HepG2 (cell line): ENCODE results near the gene MMP23B. TPM values are rescaled to one million over a fixed set of nuclear protein-coding genes. Genes with fewer than 3 reads are reported as not detected.
A peak's percentile ranks its signal among the peaks of the same experiment; 100 is the strongest.

ENCODE experiments used
- CBFB ChIP-seq: sonication (generic); formaldehyde crosslinking; IDR thresholded peaks from 2 replicates; pipeline ENCODE4 v1.4.0; 2020; ENCODE audit warnings: missing genetic modification reagents
- CBX1 ChIP-seq: IDR thresholded peaks from one replicate; pipeline ENCODE4 v1.6.1; 2016; ENCODE audit warnings: antibody characterized with exemption, low read depth
- CBX5 ChIP-seq: sonication (generic); formaldehyde crosslinking; IDR thresholded peaks from 2 replicates; pipeline ENCODE4 v1.4.0; 2020; ENCODE audit warnings: missing genetic modification reagents, borderline replicate concordance
- CCDC6 ChIP-seq: sonication (generic); formaldehyde crosslinking; IDR thresholded peaks from 2 replicates; pipeline ENCODE4 v1.8.1; 2022; ENCODE audit warnings: mild to moderate bottlenecking, missing genetic modification reagents, moderate library complexity
- CREBL2 ChIP-seq: sonication (generic); formaldehyde crosslinking; IDR thresholded peaks from 2 replicates; pipeline ENCODE4 v1.8.1; 2023; ENCODE audit warnings: missing genetic modification reagents, mild to moderate bottlenecking, borderline replicate concordance
- CREM ChIP-seq, 2 experiments: sonication (generic) in 1 of 2; formaldehyde crosslinking in 1 of 2; IDR thresholded peaks; 2 replicates each; pipeline versions ENCODE4 v1.4.0 to v1.6.1; 2016 to 2020; ENCODE audit warnings: antibody characterized with exemption in 1 of 2, mild to moderate bottlenecking in 1 of 2, missing genetic modification reagents in 1 of 2
- DDIT3 ChIP-seq: sonication (generic); formaldehyde crosslinking; IDR thresholded peaks from 2 replicates; pipeline ENCODE4 v1.4.0; 2020; ENCODE audit warnings: mild to moderate bottlenecking, missing genetic modification reagents
- DNMT3B ChIP-seq: conservative IDR thresholded peaks from 2 replicates; pipeline ENCODE4 v1.6.1; 2016; ENCODE audit warnings: missing biosample characterization, control low read depth
- KDM2A ChIP-seq: sonication (generic); formaldehyde crosslinking; IDR thresholded peaks from 2 replicates; pipeline ENCODE4 v1.4.0; 2020; ENCODE audit warnings: low read depth, missing genetic modification reagents, borderline replicate concordance
- KDM4B ChIP-seq: sonication (generic); formaldehyde crosslinking; IDR thresholded peaks from 2 replicates; pipeline ENCODE4 v1.4.0; 2020; ENCODE audit warnings: missing genetic modification reagents
- MAFG ChIP-seq: sonication (generic); formaldehyde crosslinking; IDR thresholded peaks from 2 replicates; pipeline ENCODE4 v1.5.1; 2020; ENCODE audit warnings: mild to moderate bottlenecking, missing genetic modification reagents
- NFE2 ChIP-seq: sonication (generic); formaldehyde crosslinking; IDR thresholded peaks from 2 replicates; pipeline ENCODE4 v1.4.0; 2020; ENCODE audit warnings: missing genetic modification reagents
- PITX1 ChIP-seq: sonication (generic); formaldehyde crosslinking; IDR thresholded peaks from 2 replicates; pipeline ENCODE4 v1.5.1; 2020; ENCODE audit warnings: mild to moderate bottlenecking, missing genetic modification reagents
- POGZ ChIP-seq: sonication (generic); formaldehyde crosslinking; IDR thresholded peaks from 2 replicates; pipeline ENCODE4 v1.4.0; 2020; ENCODE audit warnings: mild to moderate bottlenecking, missing genetic modification reagents
- PRMT3 ChIP-seq: sonication (generic); formaldehyde crosslinking; IDR thresholded peaks from 2 replicates; pipeline ENCODE4 v1.8.1; 2022; ENCODE audit warnings: low read depth, mild to moderate bottlenecking, moderate library complexity, missing genetic modification reagents, borderline replicate concordance
- RELA ChIP-seq: sonication (generic); formaldehyde crosslinking; IDR thresholded peaks from 2 replicates; pipeline ENCODE4 v1.4.0; 2020; ENCODE audit warnings: missing genetic modification reagents
- SIX1 ChIP-seq: sonication (generic); formaldehyde crosslinking; IDR thresholded peaks from 2 replicates; pipeline ENCODE4 v1.4.0; 2020; ENCODE audit warnings: missing genetic modification reagents, borderline replicate concordance
- SP140L ChIP-seq: sonication (generic); formaldehyde crosslinking; IDR thresholded peaks from 2 replicates; pipeline ENCODE4 v1.4.0; 2020; ENCODE audit warnings: missing genetic modification reagents, borderline replicate concordance
- TOE1 ChIP-seq: sonication (generic); formaldehyde crosslinking; IDR thresholded peaks from 2 replicates; pipeline ENCODE4 v1.4.0; 2020; ENCODE audit warnings: mild to moderate bottlenecking, missing genetic modification reagents
- TRAFD1 ChIP-seq: sonication (generic); formaldehyde crosslinking; IDR thresholded peaks from 2 replicates; pipeline ENCODE4 v1.5.1; 2020; ENCODE audit warnings: missing genetic modification reagents, mild to moderate bottlenecking, borderline replicate concordance
- U2AF1 ChIP-seq: fragments of 200-400 bp; formaldehyde crosslinking; optimal IDR thresholded peaks from 2 replicates; pipeline ENCODE3; 2017; ENCODE audit warnings: mild to moderate bottlenecking, low read depth, low read length
- ZBTB21 ChIP-seq: sonication (generic); formaldehyde crosslinking; IDR thresholded peaks from 2 replicates; pipeline ENCODE4 v1.4.0; 2020; ENCODE audit warnings: missing genetic modification reagents
- ZBTB44 ChIP-seq: sonication (generic); formaldehyde crosslinking; IDR thresholded peaks from 2 replicates; pipeline ENCODE4 v1.4.0; 2020; ENCODE audit warnings: missing genetic modification reagents
- ZFP36 ChIP-seq: fragments of 150-350 bp; IDR thresholded peaks from 2 replicates; pipeline ENCODE4 v1.6.1; 2018; ENCODE audit warnings: borderline replicate concordance, low read length, low read depth; ENCODE audit not compliant: partially characterized antibody
- ZFY ChIP-seq: sonication (generic); formaldehyde crosslinking; IDR thresholded peaks from 2 replicates; pipeline ENCODE4 v1.4.0; 2020; ENCODE audit warnings: missing genetic modification reagents
- ZNF570 ChIP-seq: sonication (generic); formaldehyde crosslinking; IDR thresholded peaks from 2 replicates; pipeline ENCODE4 v1.4.0; 2020; ENCODE audit warnings: mild to moderate bottlenecking, missing genetic modification reagents, borderline replicate concordance
- ZNF678 ChIP-seq: sonication (generic); formaldehyde crosslinking; IDR thresholded peaks from 2 replicates; pipeline ENCODE4 v1.4.0; 2020; ENCODE audit warnings: mild to moderate bottlenecking, missing genetic modification reagents
- ZNF766 ChIP-seq: sonication (generic); formaldehyde crosslinking; IDR thresholded peaks from 2 replicates; pipeline ENCODE4 v1.5.0; 2020; ENCODE audit warnings: missing genetic modification reagents, borderline replicate concordance
- polyA plus RNA-seq, 8 experiments: library from polyadenylated mRNA; depleted of rRNA in 3 of 8; stranded (reverse) in 7 of 8; unstranded in 1 of 8; fragments of >200 nt; fragmentation: Illumina TruSeq in 4 of 8; extraction: Trizol in 4 of 8; gene quantifications; 2 replicates each; pipeline versions ENCODE4 v1.2.1 to v1.2.3, GENCODE V29; 2011 to 2016; ENCODE audit warnings: low read depth in 4 of 8, missing spikeins in 1 of 8, mixed read lengths in 1 of 8; ENCODE audit not compliant: insufficient read depth in 1 of 8
- total RNA-seq, 5 experiments: library from RNA; depleted of rRNA; stranded (reverse); fragments of >200 nt; fragmentation: Illumina TruSeq; extraction: Trizol; gene quantifications; 2 replicates each; pipeline ENCODE4 v1.2.3, GENCODE V29; 2016; ENCODE audit warnings: low read depth in 1 of 5

Gene MMP23B
- total and polyA plus RNA-seq, 2 of the 13 experiments (the other 11 are each of a cell fraction or from before 2014, with no cell fraction given): 0.61 to 0.75 TPM

GRCh38 chr1:1615256-1616044, 16.5 kb upstream of the MMP23B start, which contains the start of gene MIB2 (continued):
- TF ChIP-seq CBFB (CRISPR knock-in tag) (0 out of 2 replicates have a peak, but pooled peaks have one; percentile 14), KDM4B (no peak; the same call in 1 of the 2 replicates), RELA (CRISPR knock-in tag) (no peak), PRMT3 (no peak), KDM2A (CRISPR knock-in tag) (peak; percentile 77), CBX5 (CRISPR knock-in tag) (no peak), ZNF766 (CRISPR knock-in tag) (no peak), SP140L (CRISPR knock-in tag) (no peak), CBX1 (peak; percentile 64), CREBL2 (CRISPR knock-in tag) (no peak), POGZ (CRISPR knock-in tag) (peak; percentile 27; the same call in 1 of the 2 replicates), ZFY (CRISPR knock-in tag) (peak; percentile 97), ZFP36 (no peak), ZNF678 (CRISPR knock-in tag) (peak; percentile 94; the same call in 1 of the 2 replicates), ZBTB21 (CRISPR knock-in tag) (peak; percentile 95), TOE1 (CRISPR knock-in tag) (no peak), ZBTB44 (CRISPR knock-in tag) (0 out of 2 replicates have a peak, but pooled peaks have one; percentile 20), DNMT3B (no peak), PITX1 (CRISPR knock-in tag) (no peak), TRAFD1 (CRISPR knock-in tag) (no peak), NFE2 (CRISPR knock-in tag) (no peak), U2AF1 (no peak), DDIT3 (CRISPR knock-in tag) (no peak), CREM (IDR thresholded peaks at IDR 0.05) (peak; percentile 92), CREM (CRISPR knock-in tag; IDR thresholded peaks at IDR 0.05) (peak; percentile 85), MAFG (CRISPR knock-in tag) (no peak), ZNF570 (CRISPR knock-in tag) (0 out of 2 replicates have a peak, but pooled peaks have one; percentile 35), SIX1 (CRISPR knock-in tag) (no peak), CCDC6 (CRISPR knock-in tag) (peak; percentile 88; the same call in 1 of the 2 replicates)
